GM12878 (cell line): ENCODE results near the gene FBXO15.

Experiments used
- CREB1 ChIP-seq: IDR thresholded peaks from 2 replicates; pipeline ENCODE4 v1.6.1; 2012; ENCODE audit warnings: low read depth, mild to moderate bottlenecking, inconsistent platforms
- CTCF ChIP-seq, 3 experiments: IDR thresholded peaks in 2 of 3; conservative IDR thresholded peaks in 1 of 3; 2 replicates each; pipeline ENCODE4 v1.5.1; 2011; ENCODE audit warnings: low read depth in 3 of 3, low read length in 3 of 3, mild to moderate bottlenecking in 3 of 3, control low read depth in 2 of 3, moderate library complexity in 2 of 3, inconsistent platforms in 1 of 3, mixed read lengths in 1 of 3; ENCODE audit not compliant: control insufficient read depth in 2 of 3, insufficient read depth in 1 of 3; ENCODE audit errors: extremely low read depth in 1 of 3
- ZNF217 ChIP-seq: fragments of 450-650 bp; IDR thresholded peaks from 2 replicates; pipeline ENCODE4 v1.6.1; 2017; ENCODE audit warnings: antibody characterized with exemption, mild to moderate bottlenecking

- TF ChIP-seq CREB1 (no peak), ZNF217 (no peak), CTCF (IDR thresholded peaks at IDR 0.05 in 2 of 3, conservative IDR thresholded peaks at IDR 0.05 in 1 of 3; ENCODE audit: control insufficient read depth in 2 of 3, extremely low read depth in 1 of 3, insufficient read depth in 1 of 3, low read depth in 3 of 3, low read length in 3 of 3) (no peak)
These were observed 33.5 kb downstream of the FBXO15 start for GRCh38 chr18:74114116-74114515.
